Naive thymus-derived CD4-positive, alpha-beta T cell (primary cell): ENCODE measurements around the gene PPFIA3. TPM values are rescaled to one million over a fixed set of nuclear protein-coding genes. Genes with fewer than 3 reads are reported as not detected.

Source experiments
- ATAC-seq: fragments of 150-1000 bp; cut with Tn5 transposase; 2 replicates; pipeline ENCODE4 v1.10.0; 2021; ENCODE audit warnings: mild to moderate bottlenecking, moderate library complexity
- CTCF ChIA-PET: fragments of 350-600 bp; sonication (Branson Sonifier 250); formaldehyde crosslinking; loops from one replicate; lab custom pipeline; 2021; ENCODE audit warnings: antibody characterized with exemption; lab: Charles Lee
- POLR2A ChIA-PET: fragments of 350-600 bp; sonication (Branson Sonifier 250); formaldehyde crosslinking; loops from one replicate; lab custom pipeline; 2021; ENCODE audit warnings: antibody characterized with exemption, inconsistent platforms; lab: Charles Lee
- DNase-seq, 9 donors: peaks; one replicate each; pipeline versions ENCODE4 v3.0.0 to v3.0.0-alpha.2; 2020 to 2022; ENCODE audit warnings: mixed read lengths in 1 of 9
- H3K27ac ChIP-seq: one replicate; pipeline ENCODE4 v1.7.0; 2013; ENCODE audit warnings: mild to moderate bottlenecking, low read depth, low read length, moderate library complexity
- H3K27me3 ChIP-seq, 2 donors: one replicate each; pipeline ENCODE4 v1.7.0; 2013; ENCODE audit warnings: low read length in 2 of 2, mild to moderate bottlenecking in 2 of 2, moderate library complexity in 2 of 2; ENCODE audit not compliant: control insufficient read depth in 2 of 2, insufficient read depth in 2 of 2
- H3K36me3 ChIP-seq, 3 experiments: 1 replicate in 2 of 3; 2 replicates in 1 of 3; pipeline ENCODE4 v1.7.0; 2013; ENCODE audit warnings: low read length in 3 of 3, mild to moderate bottlenecking in 3 of 3, moderate library complexity in 1 of 3; ENCODE audit not compliant: insufficient read depth in 3 of 3, control insufficient read depth in 2 of 3
- H3K4me1 ChIP-seq, 2 donors: one replicate each; pipeline ENCODE4 v1.7.0; 2013; ENCODE audit warnings: low read length in 2 of 2, mild to moderate bottlenecking in 2 of 2, moderate library complexity in 1 of 2; ENCODE audit not compliant: control insufficient read depth in 2 of 2, insufficient read depth in 2 of 2
- H3K4me3 ChIP-seq: 2 replicates; pipeline ENCODE4 v1.7.0; 2013; ENCODE audit warnings: mild to moderate bottlenecking, low read length
- H3K9me3 ChIP-seq, 3 experiments: 1 replicate in 2 of 3; 2 replicates in 1 of 3; pipeline ENCODE4 v1.7.0; 2013; ENCODE audit warnings: low read length in 3 of 3; ENCODE audit not compliant: control insufficient read depth in 2 of 3
- H3K27ac Mint-ChIP-seq, 9 donors: one replicate each; pipeline ENCODE4 v1.8.0; 2020 to 2022; ENCODE audit warnings: mixed read lengths in 9 of 9, mild to moderate bottlenecking in 8 of 9, moderate library complexity in 5 of 9, inconsistent platforms in 2 of 9
- H3K27me3 Mint-ChIP-seq, 5 donors: one replicate each; pipeline ENCODE4 v1.8.0; 2021 to 2022; ENCODE audit warnings: mixed read lengths in 5 of 5, mild to moderate bottlenecking in 1 of 5
- H3K36me3 Mint-ChIP-seq, 5 donors: one replicate each; pipeline ENCODE4 v1.8.0; 2020 to 2022; ENCODE audit warnings: mixed read lengths in 5 of 5, mild to moderate bottlenecking in 3 of 5, inconsistent platforms in 1 of 5
- H3K4me1 Mint-ChIP-seq, 7 donors: one replicate each; pipeline ENCODE4 v1.8.0; 2020 to 2022; ENCODE audit warnings: mixed read lengths in 7 of 7, mild to moderate bottlenecking in 3 of 7, inconsistent platforms in 1 of 7
- H3K4me3 Mint-ChIP-seq, 10 donors: one replicate each; pipeline ENCODE4 v1.8.0; 2020 to 2022; ENCODE audit warnings: mild to moderate bottlenecking in 10 of 10, mixed read lengths in 10 of 10, moderate library complexity in 6 of 10, inconsistent platforms in 2 of 10
- H3K9me3 Mint-ChIP-seq, 11 donors: one replicate each; pipeline ENCODE4 v1.8.0; 2020 to 2022; ENCODE audit warnings: mixed read lengths in 11 of 11, mild to moderate bottlenecking in 4 of 11, inconsistent platforms in 1 of 11, moderate library complexity in 1 of 11
- intact Hi-C, 2 donors: fragments of 100-400 bp; cut with micrococcal nuclease; formaldehyde crosslinking; loops; one replicate each; pipeline ENCODE4 v1.15.1; 2023
- polyA plus RNA-seq, 2 donors: library from polyadenylated mRNA; unstranded; fragments of 300-500 nt; fragmentation: Illumina TruSeq; gene quantifications; one replicate each; pipeline ENCODE4 v1.2.3, GENCODE V29; 2021
- total RNA-seq, 6 experiments: library from RNA in 5 of 6; stranded (reverse) in 5 of 6; gene quantifications; 1 replicate in 5 of 6; 2 replicates in 1 of 6; pipeline ENCODE4 v1.2.3 and lab custom pipeline; 2021 to 2026

PPFIA3 gene
- total and polyA plus RNA-seq, 7 experiments from 2014 or later: 0.15 to 4.9 (median 2.6) TPM

DNA sequence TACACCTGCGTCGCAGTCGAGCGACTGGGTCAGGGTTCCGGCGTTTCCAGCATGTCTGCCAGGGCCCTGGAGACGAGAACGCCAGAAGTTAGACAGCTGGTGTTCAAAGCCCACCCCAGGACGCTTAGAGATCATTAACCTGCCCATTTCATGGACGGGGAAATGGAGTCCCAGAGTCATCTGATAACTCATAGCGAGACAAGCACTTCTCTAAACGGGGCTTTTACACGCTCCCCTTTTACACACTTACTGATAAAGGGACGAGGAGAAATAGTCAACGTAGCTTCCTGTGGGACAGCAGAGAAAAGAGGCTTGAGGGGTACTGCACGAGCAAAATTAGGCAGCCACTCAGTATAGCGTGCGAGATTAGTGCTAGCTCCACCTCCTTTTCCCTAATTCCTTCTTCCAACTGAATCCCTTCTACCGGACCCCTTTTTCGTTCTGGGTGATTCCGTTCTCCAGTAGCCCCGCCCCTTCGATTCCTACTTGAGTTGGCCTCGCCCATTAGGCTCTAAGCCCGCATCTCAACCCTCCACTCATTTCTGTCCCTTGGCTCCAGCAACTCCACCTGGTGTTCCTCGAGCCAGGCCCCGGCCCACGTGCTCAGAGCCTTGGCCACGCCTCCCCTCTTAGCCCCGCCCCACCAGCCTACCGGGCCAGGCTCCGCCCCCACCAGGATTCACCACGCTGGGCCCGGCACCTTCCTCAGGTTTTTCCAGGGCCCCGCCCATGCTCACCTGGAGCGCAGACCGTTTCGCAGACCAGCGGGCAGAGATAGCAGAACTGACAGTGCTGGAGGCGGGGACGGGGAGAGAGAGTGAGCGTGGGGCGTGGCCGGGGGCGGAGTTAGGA lies 32.1 kb downstream of the PPFIA3 start:
- no peak overlapping the region for H3K4me3 ChIP-seq
- ATAC-seq (peak; percentile 33), DNase-seq (peak in 3 of 9 donors; percentile 26 to 52 (median 27))
- H3K9me3 Mint-ChIP-seq: peaks cover 0 to 14% (median 5%) of the 10 kb centered on the region in 11 donors
- peaks cover 0 to 9% (median 0%) of the 10 kb centered on the region in 5 donors for H3K36me3 Mint-ChIP-seq
- peaks cover 10 to 39% (median 30%) of the 10 kb centered on the region in 7 donors for H3K4me1 Mint-ChIP-seq
- H3K27me3 Mint-ChIP-seq: peaks cover 62 to 86% (median 68%) of the 10 kb centered on the region in 5 donors
- no peaks in the 10 kb centered on the region for H3K36me3 ChIP-seq
- H3K27ac ChIP-seq: no peak overlapping the region
- intact Hi-C loops: loop anchor here in 1 of 2 donors (5.0 kb wide), 1 partner anchor 34 kb away; the partner anchor contains the start of genes C19orf73 and PPFIA3
- peak overlapping the region; percentile 48 to 83 (median 74) for H3K4me3 Mint-ChIP-seq
- peak overlapping the region in 1 of 9 donors; percentile 33 for H3K27ac Mint-ChIP-seq
- peaks cover 8 to 32% of the 10 kb centered on the region in 2 donors for H3K27me3 ChIP-seq
- peaks cover 8 to 28% of the 10 kb centered on the region in 2 donors for H3K4me1 ChIP-seq
- H3K9me3 ChIP-seq: no peaks in the 10 kb centered on the region
- POLR2A ChIA-PET: no interaction called here
- CTCF ChIA-PET: no interaction called here

DNA sequence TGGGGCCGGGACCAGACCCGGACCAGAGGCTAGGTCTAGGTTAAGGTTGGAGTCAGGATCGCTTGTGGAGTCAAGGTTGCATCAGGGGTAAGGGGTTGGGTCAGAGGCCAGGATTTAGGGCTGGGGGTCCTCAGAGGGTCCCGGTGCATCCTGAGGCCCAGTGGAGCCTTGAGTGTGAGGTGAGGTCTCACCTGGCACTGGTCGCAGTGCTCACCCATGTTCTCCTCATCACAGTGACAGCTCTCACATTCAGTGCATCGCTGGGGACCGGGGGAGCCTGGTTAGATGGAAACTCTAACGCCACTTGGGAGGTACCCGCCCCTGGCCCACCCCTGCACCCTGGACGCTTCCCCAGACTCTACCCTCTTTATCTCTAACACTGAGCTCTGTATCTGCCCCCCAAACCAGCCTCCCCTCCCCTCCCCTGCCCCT lies 32.8 kb downstream of the PPFIA3 start:
- H3K9me3 Mint-ChIP-seq: peaks cover 0 to 14% (median 5%) of the 10 kb centered on the region in 11 donors
- H3K4me3 ChIP-seq: no peak overlapping the region
- peaks cover 0 to 9% (median 0%) of the 10 kb centered on the region in 5 donors for H3K36me3 Mint-ChIP-seq
- no peaks in the 10 kb centered on the region for H3K36me3 ChIP-seq
- ChIA-PET CTCF (no interaction called here), POLR2A (no interaction called here)
- peak overlapping the region in 1 of 9 donors; percentile 33 for H3K27ac Mint-ChIP-seq
- H3K27ac ChIP-seq: no peak overlapping the region
- H3K27me3 Mint-ChIP-seq: peaks cover 59 to 81% (median 66%) of the 10 kb centered on the region in 5 donors
- peaks cover 8 to 28% of the 10 kb centered on the region in 2 donors for H3K4me1 ChIP-seq
- ATAC-seq (no peak), DNase-seq (no peak)
- intact Hi-C loops: loop anchor here in 1 of 2 donors (5.0 kb wide), 1 partner anchor 35 kb away; the partner anchor contains the start of genes C19orf73 and PPFIA3
- H3K27me3 ChIP-seq: peaks cover 8 to 32% of the 10 kb centered on the region in 2 donors
- peak overlapping the region in 7 of 10 donors; percentile 59 to 83 (median 76) for H3K4me3 Mint-ChIP-seq
- peaks cover 10 to 39% (median 30%) of the 10 kb centered on the region in 7 donors for H3K4me1 Mint-ChIP-seq
- H3K9me3 ChIP-seq: no peaks in the 10 kb centered on the region

DNA sequence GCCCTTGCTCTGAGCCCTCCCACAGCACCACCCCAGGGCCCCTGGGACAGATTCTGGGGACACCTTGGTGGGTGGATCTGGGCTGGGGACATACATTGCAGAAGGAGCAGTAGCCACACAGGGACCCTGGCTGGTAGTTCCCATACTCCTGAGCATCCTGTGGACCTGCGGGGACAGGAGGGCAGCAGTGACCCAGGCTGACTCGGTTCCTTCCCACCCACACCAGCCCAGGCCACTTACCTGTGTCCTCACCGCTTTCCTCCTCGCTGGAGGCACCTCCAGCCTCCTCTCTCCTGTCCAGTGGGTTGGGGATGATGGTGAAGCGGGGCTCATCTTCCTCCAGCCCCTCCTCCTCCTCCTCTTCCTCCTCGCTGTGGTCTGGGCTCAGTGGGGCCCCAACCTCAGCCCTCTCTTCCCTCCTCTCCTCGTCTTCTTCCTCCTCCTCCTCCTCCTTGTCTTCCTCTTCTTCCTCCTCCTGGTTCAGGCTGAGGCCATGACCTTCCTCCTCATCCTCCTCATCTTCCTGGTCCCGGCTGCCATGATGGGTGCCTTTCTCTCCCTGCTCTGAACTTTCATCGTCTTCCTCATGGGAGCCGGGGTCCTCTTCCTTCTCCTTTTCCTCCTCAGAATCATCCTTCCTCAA lies 33.9 kb downstream of the PPFIA3 start:
- Mint-ChIP-seq H3K36me3 (peaks cover 0 to 9% (median 0%) of the 10 kb centered on the region in 5 donors), H3K4me3 (peak overlapping the region in 3 of 10 donors; percentile 5 to 33 (median 6)), H3K4me1 (peaks cover 12 to 41% (median 32%) of the 10 kb centered on the region in 7 donors), H3K9me3 (peaks cover 0 to 14% (median 5%) of the 10 kb centered on the region in 11 donors), H3K27ac (no peak overlapping the region), H3K27me3 (peaks cover 55 to 76% (median 58%) of the 10 kb centered on the region in 5 donors)
- CTCF ChIA-PET: no interaction called here
- Histone ChIP-seq H3K9me3 (no peaks in the 10 kb centered on the region), H3K36me3 (no peaks in the 10 kb centered on the region), H3K27me3 (peaks cover 8 to 39% of the 10 kb centered on the region in 2 donors), H3K4me1 (peaks cover 8 to 35% of the 10 kb centered on the region in 2 donors), H3K4me3 (no peak overlapping the region), H3K27ac (no peak overlapping the region)
- intact Hi-C loops: loop anchor here in 1 of 2 donors (5.0 kb wide), 1 partner anchor 36 kb away; the partner anchor contains the start of genes C19orf73 and PPFIA3
- ATAC-seq: no peak
- POLR2A ChIA-PET: no interaction called here
- DNase-seq: no peak

DNA sequence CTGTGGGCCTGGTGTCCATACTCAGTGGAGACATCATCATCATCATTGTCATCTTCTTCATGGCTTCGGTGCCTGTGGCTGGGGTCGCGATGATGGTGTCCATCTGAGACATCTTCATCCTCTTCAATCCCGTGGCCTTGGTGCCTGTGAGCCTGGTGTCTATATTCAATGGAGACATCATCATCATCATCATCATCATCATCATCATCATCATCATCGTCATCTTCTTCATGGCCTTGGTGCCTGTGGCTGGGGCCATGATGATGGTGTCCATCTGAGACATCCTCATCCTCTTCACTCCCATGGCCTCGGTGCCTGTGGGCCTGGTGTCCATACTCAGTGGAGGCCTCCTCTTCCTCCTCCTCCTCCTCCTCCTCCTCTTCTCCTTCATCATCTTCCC lies 34.9 kb downstream of the PPFIA3 start:
- Histone ChIP-seq H3K27ac (no peak overlapping the region), H3K27me3 (peaks cover 3 to 38% of the 10 kb centered on the region in 2 donors), H3K4me1 (peaks cover 7 to 30% of the 10 kb centered on the region in 2 donors), H3K36me3 (no peaks in the 10 kb centered on the region), H3K4me3 (no peak overlapping the region), H3K9me3 (no peaks in the 10 kb centered on the region)
- POLR2A ChIA-PET: interaction anchor here (0.6 kb wide), 1 partner anchor 153 kb away, joined by 5 read pairs; no protein-coding TSS in a partner anchor
- Mint-ChIP-seq H3K4me1 (peaks cover 12 to 35% (median 27%) of the 10 kb centered on the region in 7 donors), H3K27me3 (peaks cover 54 to 75% (median 56%) of the 10 kb centered on the region in 5 donors), H3K4me3 (peak overlapping the region in 2 of 10 donors; percentile 3 to 38), H3K27ac (no peak overlapping the region), H3K9me3 (peaks cover 0 to 11% (median 5%) of the 10 kb centered on the region in 11 donors), H3K36me3 (peaks cover 0 to 9% (median 0%) of the 10 kb centered on the region in 5 donors)
- no peak for ATAC-seq
- CTCF ChIA-PET: interaction anchor here (0.6 kb wide), 1 partner anchor 15 kb away, joined by 3 read pairs; no protein-coding TSS in a partner anchor
- no peak for DNase-seq
- intact Hi-C loops: loop anchor here in 1 of 2 donors (5.0 kb wide), 1 partner anchor 37 kb away; the partner anchor contains the start of genes C19orf73 and PPFIA3

DNA sequence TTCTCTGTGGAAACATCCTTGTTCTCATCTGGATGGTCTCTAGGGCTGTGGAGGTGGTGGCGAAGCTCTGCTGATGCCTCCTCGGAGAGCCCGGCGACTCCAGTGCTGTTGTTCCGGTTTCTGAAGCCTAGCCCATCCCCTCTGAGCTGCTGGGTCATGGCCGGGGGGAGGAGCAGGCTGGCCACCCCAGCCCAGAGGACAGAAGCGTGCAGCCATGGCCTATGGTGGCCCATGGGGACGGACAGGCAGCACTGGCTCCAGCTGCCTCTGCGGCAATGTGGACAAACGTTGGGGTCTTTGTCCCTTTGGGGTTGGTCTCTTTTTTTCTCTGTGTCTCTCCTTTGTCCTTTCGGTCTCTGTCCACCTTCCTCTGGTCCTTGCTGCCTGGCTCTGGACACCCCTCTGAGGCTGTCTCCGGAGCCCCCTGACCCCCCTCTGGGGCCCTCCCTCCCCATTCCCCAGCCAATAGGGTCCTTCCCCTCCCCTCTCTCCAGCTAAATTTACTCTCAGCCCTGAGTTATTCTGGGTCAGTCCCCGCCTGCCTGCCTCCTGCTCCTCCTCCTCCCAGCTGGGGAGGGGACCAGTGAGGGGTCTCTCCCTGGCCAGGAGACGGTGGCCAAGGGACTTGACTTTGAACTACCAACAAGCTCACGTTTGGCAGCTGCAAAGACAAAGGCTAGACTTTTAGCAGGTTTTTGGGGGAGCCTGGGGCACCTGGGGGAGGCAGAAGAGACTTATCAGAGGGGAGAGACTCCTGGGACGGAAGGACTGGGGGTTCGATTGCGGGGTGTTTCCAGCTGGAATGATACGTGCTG lies 35.9 kb downstream of the PPFIA3 start, which contains the start of gene HRC:
Gene HRC, minus strand, starts transcription at position 392 of the 815 bp plus-strand sequence. Its CDS starts 159 bp downstream, at position 233.
- H3K36me3 Mint-ChIP-seq: peaks cover 0 to 9% (median 2%) of the 10 kb centered on the region in 5 donors
- peaks cover 3 to 28% of the 10 kb centered on the region in 2 donors for H3K27me3 ChIP-seq
- no peak within 1 kb of the TSS for H3K27ac ChIP-seq
- POLR2A ChIA-PET: no interaction called here
- H3K4me3 ChIP-seq: no peak within 1 kb of the TSS
- peak within 1 kb of the TSS in 3 of 10 donors; percentile 3 to 38 (median 8) for H3K4me3 Mint-ChIP-seq
- ATAC-seq (no peak), DNase-seq (no peak)
- CTCF ChIA-PET: interaction anchor here (0.9 kb wide), 1 partner anchor 58 kb away, joined by 4 read pairs; no protein-coding TSS in a partner anchor
- intact Hi-C loops: no loop called here
- no peaks in the 10 kb centered on the region for H3K36me3 ChIP-seq
- H3K4me1 Mint-ChIP-seq: peaks cover 11 to 26% (median 18%) of the 10 kb centered on the region in 7 donors
- H3K4me1 ChIP-seq: peaks cover 0 to 21% of the 10 kb centered on the region in 2 donors
- H3K9me3 Mint-ChIP-seq: peaks cover 0 to 11% (median 5%) of the 10 kb centered on the region in 11 donors
- no peak within 1 kb of the TSS for H3K27ac Mint-ChIP-seq
- no peaks in the 10 kb centered on the region for H3K9me3 ChIP-seq
- peaks cover 55 to 75% (median 58%) of the 10 kb centered on the region in 5 donors for H3K27me3 Mint-ChIP-seq
